HG03575 (cell line): Measurements from ENCODE around the gene LYPD1.
"Not testable (repeated sequence)": the region's sequence is repeated elsewhere in the genome, so short reads cannot be mapped to it uniquely, and the experiment has no call there.

Experiments
- ATAC-seq: cut with Tn5 transposase; IDR thresholded peaks from one replicate; pipeline ENCODE4 v1.9.1; 2021; ENCODE audit not compliant: unreplicated experiment, insufficient number of reproducible peaks, low FRiP score; ENCODE audit errors: extremely low read depth

LYPD1 gene

GRCh38 chr2:132669908-132670495 is at the start of gene LYPD1:
Gene LYPD1 (minus strand): TSS chr2:132670205. CDS start chr2:132669932, 273 bp downstream.
- no peak for ATAC-seq

DNA sequence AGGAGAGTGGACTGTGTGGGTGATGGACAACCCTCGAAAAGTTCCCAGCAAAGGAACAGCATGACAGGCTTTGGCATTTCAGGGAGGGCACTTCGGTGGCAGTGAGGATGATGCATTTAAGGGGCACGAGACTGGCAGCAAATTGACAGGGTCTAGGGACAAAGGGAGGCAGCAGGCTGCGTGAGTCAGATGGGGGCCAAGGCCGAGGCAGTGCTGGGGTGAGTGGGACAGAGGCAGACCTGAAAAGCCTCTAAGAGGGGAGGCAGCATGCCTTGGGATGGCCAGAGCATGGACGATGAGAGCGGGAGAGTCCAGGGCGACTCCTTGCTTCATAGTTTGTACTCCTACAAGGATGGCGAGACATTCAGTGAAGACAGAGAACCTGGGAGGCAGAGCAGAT is 49.5 kb upstream of the LYPD1 start:
- ATAC-seq, result no peak

GRCh38 chr2:132716954-132717353 is 46.9 kb upstream of the LYPD1 start:
- ATAC-seq, result no peak

DNA sequence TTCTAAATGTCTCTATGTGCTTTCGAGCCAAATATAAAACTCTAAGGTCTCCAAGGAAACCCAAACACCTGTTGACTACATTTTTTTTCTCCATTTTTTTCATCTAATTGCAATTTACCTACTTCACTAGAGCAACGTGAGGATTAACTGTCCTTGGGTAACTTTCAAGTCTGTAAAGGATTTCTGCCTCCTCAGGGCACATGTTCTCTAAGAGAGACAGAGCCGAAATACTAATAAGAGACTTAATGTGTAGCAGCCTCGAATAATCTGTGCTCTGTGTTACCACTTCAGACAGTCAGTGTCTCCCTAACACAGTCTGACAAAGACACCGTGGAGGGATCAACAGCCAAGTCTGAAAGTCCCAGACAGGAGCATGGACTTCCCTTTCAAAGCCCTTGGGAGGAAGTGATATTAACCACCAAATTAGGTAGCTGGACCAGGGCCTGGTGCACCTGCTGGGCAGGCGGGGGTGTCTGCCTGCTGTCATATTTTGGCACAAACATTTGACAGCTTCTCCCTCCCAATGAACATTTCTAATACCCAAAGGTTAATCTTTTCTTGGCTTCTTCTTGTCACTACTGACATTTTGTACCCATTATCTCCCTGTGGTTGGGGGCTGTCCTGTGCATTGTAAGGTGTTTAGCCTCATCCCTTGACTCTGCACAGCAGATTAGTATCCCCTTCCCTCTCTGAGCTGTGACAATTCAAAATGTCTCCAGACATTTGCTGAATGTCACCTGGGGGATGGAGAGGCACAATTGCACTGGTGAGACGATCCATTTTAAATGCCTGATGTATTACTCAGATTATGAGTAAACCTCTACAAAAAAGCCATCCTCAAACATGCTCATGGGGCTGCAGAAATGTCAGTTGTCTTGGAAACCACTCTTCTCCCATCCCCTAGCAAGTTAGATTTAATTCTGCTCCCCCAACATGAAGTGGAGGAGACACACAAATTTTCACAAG is 45.7 kb upstream of the LYPD1 start:
- ATAC-seq, result no peak

DNA sequence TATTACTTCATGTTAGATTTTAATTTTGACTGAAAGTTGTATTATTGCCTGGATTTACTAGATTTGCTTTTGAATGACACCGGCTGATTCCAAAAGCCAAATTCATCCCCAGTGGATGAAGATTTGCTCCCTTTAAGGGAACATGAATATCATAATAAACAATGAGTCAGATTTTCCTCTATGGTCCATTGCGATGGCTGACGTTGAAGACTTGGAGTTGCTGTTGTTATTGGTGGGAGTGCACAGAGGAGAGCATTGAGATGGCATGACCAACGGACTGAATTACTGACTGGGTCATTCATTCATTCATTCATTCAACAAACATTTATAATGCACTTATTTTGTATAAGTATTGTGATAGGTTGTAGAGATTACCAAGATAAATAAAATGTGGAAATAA is 33.4 kb upstream of the LYPD1 start:
- ATAC-seq, result no peak

DNA sequence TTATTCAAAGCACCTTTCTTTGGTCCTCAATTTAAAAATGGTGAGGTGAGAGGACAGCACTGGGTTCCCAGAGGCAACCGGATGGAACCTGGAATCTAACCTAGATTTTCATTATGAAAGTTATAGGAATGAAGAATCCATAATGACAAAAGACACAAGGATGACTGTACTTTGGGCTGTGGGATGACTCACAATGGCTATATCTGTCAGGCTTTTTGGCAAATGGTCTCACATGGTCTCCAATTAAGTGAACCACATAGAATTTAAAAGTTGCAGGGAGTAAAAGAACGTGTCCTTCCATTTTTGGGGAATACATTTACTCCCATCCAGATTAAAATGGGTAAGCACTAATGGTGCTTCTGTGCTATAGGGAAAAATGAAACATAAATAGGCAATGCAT is 31.8 kb upstream of the LYPD1 start:
- ATAC-seq, result no peak

DNA sequence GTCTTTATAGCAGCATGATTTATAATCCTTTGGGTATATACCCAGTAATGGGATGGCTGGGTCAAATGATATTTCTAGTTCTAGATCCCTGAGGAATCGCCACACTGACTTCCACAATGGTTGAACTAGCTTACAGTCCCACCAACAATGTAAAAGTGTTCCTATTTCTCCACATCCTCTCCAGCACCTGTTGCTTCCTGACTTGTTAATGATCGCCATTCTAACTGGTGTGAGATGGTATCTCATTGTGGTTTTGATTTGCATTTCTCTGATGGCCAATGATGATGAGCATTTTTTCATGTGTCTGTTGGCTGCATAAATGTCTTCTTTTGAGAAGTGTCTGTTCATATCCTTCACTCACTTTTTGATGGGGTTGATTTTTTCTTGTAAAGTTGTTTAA is 29.8 kb upstream of the LYPD1 start:
- not testable (repeated sequence) for ATAC-seq

DNA sequence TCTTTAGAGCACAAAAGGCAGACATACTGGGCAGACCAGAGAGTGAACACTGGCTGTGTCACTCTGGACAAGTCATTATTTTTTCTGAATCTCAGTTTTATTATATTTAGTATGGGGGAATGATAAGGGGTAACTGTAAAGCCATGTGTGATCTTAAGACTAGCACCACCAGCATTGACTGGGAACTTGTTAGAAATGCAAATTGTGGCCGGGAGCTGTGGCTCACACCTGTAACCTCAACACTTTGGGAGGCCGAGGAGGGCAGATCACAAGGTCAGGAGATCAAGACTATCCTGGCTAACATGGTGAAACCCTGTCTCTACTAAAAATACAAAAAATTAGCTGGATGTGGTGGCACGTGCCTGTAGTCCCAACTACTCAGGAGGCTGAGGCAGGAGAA is 28.3 kb upstream of the LYPD1 start:
- ATAC-seq, result not testable (repeated sequence)

DNA sequence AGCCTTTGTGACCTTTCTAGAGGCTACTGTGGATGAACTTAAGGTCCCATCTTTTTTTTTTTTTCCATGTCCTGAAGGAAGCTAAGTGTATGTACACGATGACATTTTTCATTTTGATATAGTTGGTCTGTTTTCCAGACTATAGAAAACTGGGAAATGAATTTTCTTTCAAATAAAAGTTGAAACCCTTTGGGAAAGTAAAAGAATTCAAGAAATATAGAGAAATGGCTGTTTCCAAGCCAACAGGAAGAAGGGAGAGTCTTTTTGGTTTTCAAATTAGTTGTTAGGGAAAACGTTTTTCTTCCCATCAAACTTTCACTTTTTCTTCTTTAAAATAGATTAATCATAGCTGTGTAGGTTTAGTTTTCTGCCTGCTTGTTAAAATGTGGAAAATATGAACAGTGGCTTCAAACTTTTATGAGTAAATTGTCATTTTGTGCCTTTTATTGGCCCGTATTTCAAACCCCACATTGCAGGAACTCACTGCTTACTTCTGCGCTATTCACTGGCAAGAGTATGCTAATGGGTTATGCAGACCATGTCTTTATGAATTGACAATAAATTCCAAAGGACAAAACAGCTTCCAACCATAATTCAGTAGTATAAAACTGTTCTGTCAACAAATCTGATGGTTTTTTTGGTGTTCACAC is 27.7 kb upstream of the LYPD1 start:
- no peak for ATAC-seq

DNA sequence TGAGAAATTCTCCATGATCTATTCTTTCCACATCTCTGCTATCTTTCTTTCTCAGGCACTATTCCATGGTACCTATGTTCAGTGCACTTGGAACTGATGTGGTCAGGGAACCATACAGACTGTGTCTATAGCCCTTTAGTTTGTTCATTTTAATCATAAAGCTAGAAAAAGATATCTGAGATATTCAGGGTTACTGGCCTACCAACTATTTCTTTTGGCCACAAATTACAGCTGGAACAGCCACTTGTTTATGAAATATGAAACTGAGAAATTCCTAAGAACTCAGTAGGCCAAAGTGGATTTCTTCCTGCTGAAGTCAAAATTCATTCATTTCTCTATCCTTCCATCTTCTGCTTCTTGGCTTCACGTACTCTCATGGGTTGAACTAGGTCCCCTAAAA is 22.8 kb upstream of the LYPD1 start:
- no peak for ATAC-seq

- no peak for ATAC-seq
Measured at GRCh38 chr2:132691556-132691955, 21.6 kb upstream of the LYPD1 start.

GRCh38 chr2:132690664-132691303 is 20.8 kb upstream of the LYPD1 start:
- ATAC-seq, result no peak

DNA sequence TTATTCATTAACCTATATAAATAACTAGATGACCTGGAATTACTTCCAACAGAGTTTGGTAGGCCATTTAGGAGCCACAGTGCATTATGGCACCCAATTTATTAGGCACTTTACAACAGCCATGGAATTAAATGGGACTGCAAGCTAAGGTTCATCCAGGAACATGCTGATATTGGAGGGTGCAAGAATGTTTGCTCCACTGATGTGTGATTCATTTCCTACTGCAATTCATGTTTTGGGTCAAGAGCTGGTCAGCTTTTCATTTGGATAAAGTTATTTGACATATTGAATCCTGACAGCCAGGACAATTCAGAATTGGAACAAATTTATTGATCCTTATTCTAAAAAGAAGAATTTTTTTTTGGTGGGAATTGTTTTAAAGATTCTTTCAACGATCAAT is 11.8 kb upstream of the LYPD1 start:
- ATAC-seq, result no peak

DNA sequence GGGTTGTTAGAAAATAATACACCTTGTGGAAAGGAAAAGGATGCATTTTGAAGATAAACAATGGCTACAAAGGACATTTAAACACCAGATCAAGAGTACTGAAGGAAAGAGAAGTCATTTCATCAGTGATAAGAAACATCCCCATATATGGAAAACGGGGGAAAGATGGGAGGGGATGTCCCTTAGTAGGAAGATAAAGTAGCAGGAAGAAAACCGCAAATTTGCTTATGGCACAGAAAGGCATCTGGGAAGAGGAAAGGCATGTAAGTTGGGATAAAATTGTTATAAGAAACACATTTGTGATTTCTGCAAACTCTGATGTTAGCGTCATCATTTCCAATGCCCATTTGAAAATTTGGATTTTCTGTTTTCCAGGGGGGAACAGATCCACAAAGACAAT is 10.5 kb upstream of the LYPD1 start:
- no peak for ATAC-seq

DNA sequence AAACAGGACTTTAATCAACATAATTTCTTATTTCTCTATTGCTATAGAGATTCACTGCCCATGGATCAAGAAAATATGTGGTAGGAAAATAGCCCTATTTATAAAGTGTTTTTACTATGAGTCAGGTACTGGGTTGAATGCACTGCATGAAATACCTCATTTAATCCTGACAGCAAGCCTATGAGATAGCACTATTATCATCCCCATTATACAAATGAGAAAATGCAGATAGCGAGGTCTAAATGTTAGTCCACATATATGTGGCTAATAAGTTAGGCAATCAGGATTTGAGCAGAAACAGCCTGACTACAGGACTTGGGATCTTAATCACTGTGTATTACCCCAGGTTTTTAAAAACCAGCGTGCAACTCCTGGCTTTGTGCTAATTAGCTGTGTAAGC is 8.5 kb upstream of the LYPD1 start:
- no peak for ATAC-seq

DNA sequence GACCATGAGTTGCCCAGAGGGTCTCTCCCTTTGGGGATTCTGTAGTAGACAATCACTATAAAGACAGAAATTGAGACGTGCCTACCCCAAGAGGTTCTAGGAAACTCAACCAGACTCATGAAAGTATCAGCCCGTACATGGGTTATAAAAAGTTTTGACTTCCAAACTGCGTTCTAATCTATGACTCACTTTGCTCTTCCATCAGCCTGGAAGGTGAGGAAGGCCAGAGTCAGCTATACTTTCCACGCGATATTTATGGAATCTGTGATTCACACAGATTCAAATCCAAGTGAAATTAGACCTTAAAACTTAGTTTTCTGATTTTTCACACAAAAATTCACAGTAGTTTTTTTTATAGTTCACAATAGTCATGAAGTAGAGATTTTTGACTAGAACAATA is 7.7 kb upstream of the LYPD1 start:
- no peak for ATAC-seq

- ATAC-seq, result no peak
Measured at GRCh38 chr2:132676999-132677398, 7.0 kb upstream of the LYPD1 start.

DNA sequence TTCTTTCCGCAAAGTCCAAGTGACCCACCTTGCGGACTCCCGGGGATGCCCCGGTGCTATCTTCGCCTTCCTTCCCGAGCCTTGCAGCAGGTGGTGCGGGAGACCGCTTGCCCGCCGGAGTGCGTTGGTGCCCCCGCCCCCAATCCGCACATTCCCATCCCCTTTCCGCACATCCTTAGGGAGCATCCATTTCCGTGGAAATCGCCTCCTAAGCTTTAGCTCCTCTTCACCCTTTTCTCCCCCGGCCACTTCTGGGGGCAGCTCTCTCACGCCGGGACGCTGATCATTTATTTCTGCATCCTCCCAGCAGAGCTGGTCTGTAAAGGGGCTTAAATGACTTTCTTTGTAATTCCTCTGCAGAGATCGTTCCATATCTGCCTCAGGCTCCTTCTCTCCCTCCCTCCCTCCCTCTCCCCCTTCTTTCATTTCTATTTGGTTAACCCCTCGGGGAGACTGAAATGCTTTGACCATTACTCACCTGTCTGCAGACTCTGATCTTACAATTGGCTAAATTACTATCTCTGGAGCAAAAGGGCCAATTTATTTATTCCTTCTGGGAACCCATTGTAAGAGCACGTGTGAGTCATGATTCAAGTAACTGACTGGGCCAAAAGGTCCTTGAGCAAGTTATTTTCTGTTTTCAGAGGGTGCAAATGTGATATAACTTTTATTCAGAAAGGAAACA is 1.3 kb upstream of the LYPD1 start:
- no peak for ATAC-seq
